GM06990 (cell line): ENCODE results near the gene IGSF23.

Experiments
- DNase-seq: peaks from one replicate; pipeline ENCODE4 v3.0.0-alpha.2; 2011; ENCODE audit not compliant: insufficient read length; ENCODE audit errors: extremely low read depth
- H3K27me3 ChIP-seq: replicated peaks from 2 replicates; pipeline ENCODE4 v1.6.0; 2011; ENCODE audit warnings: low read length; ENCODE audit not compliant: control insufficient read depth, insufficient read depth
- H3K36me3 ChIP-seq: 2 replicates; pipeline ENCODE4 v1.5.1; 2011; ENCODE audit warnings: low read length; ENCODE audit not compliant: control insufficient read depth, insufficient read depth
- H3K4me3 ChIP-seq: replicated peaks from 2 replicates; pipeline ENCODE4 v1.5.1; 2011; ENCODE audit warnings: low read depth, mild to moderate bottlenecking, control low read depth, low read length
- TF ChIP-seq, protein P1 (sequence below): IDR thresholded peaks from 2 replicates; pipeline ENCODE4 v1.5.1; 2011; ENCODE audit warnings: low read length, control low read depth, mild to moderate bottlenecking, inconsistent platforms; ENCODE audit not compliant: insufficient read depth, poor library complexity, severe bottlenecking

Gene IGSF23

DNA sequence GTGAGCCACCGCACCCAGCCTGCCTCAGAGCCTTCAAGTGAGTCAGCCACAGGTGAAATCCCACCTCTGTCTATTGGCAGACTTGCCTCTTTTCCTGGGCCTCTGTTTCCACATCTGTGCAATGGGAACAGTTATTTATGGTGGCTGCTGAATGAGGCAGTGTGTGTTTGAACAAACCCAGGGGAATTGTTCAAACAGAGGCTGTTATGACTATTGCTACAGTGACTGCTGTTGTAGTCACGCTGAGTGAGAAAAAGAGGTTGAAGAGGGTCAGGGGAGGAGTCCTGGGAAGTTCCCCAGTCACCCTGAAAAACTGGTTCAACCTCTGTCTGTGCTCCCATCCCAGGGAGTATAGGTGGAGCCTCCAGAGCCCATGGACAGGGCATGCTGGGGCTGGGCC, 58.0 kb downstream of the IGSF23 start, which contains the start of gene CEACAM19:
TSS of gene CEACAM19 (plus strand) at position 83 of the 400 bp plus-strand sequence. CDS start 450 bp downstream, outside the sequence.
- no peak for DNase-seq
- H3K4me3 ChIP-seq, result no peak within 1 kb of the TSS
- H3K27me3 ChIP-seq, result no peaks in the 10 kb centered on the region
- H3K36me3 ChIP-seq, result no peaks in the 10 kb centered on the region
- TF ChIP-seq, protein P1, sequence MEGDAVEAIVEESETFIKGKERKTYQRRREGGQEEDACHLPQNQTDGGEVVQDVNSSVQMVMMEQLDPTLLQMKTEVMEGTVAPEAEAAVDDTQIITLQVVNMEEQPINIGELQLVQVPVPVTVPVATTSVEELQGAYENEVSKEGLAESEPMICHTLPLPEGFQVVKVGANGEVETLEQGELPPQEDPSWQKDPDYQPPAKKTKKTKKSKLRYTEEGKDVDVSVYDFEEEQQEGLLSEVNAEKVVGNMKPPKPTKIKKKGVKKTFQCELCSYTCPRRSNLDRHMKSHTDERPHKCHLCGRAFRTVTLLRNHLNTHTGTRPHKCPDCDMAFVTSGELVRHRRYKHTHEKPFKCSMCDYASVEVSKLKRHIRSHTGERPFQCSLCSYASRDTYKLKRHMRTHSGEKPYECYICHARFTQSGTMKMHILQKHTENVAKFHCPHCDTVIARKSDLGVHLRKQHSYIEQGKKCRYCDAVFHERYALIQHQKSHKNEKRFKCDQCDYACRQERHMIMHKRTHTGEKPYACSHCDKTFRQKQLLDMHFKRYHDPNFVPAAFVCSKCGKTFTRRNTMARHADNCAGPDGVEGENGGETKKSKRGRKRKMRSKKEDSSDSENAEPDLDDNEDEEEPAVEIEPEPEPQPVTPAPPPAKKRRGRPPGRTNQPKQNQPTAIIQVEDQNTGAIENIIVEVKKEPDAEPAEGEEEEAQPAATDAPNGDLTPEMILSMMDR, result no peak

DNA sequence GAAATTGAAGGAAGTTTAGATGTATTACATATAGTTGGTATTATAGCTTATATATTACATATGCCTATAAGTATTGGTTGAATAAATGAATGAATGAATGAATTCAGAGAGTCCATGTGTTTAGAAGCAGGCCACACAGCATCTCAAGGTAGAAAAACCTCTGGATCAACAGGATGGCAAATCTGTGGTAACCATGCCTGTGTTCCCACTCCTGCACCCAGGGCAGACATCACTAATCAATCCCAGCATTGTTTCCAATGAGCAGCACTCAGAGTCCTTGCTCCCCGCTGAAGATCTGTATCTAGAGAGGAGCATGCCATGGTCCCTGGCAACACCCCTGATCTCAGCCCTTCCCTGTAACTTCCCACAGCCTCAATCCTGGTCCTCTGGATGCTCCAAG, 58.9 kb downstream of the IGSF23 start:
- no peak for DNase-seq
- no peaks in the 10 kb centered on the region for H3K36me3 ChIP-seq
- H3K4me3 ChIP-seq, result no peak overlapping the region
- no peaks in the 10 kb centered on the region for H3K27me3 ChIP-seq
- TF ChIP-seq, protein P1, result no peak

DNA sequence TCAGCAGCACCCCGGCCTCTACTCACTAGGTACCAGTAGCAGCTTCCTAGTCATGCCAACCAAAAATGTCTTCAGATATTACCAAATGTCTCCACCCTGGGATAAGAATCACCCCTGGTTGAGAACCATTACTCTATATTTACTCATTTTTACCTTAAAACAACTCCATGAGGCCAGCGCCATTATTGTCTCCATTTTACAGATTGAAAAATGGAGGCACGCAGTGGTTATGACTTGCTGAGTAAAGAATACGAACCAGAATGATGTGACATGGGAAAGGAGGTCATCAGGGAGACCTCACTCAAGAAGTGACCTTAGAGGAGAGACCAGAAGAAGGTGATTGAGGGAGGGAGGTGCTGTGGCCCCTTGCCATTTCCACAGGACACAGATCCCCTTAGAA, 60.1 kb downstream of the IGSF23 start:
- TF ChIP-seq, protein P1, result no peak
- Histone ChIP-seq H3K36me3 (no peaks in the 10 kb centered on the region), H3K27me3 (no peaks in the 10 kb centered on the region), H3K4me3 (no peak overlapping the region)
- DNase-seq, result no peak

DNA sequence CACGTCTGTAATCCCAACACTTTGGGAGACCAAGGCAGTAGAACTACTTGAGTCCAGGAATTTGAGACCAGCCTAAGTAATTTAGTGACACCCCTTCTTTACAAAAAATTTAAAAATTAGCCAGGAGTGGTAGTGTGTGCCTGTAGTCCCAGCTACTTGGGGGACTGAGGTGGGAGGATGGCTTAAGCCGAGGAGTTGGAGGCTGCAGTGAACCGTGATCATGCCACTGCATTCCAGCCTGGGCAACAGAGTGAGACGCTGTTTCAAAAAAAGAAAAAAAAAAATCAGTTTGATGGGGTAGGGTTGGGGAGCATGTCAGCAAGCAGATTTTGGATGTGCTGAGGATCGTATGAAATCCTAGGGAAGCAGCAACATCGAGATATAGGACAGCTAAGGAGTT, 62.2 kb downstream of the IGSF23 start:
- no peak for DNase-seq
- TF ChIP-seq, protein P1, result no peak
- Histone ChIP-seq H3K36me3 (no peaks in the 10 kb centered on the region), H3K4me3 (no peak overlapping the region), H3K27me3 (no peaks in the 10 kb centered on the region)

DNA sequence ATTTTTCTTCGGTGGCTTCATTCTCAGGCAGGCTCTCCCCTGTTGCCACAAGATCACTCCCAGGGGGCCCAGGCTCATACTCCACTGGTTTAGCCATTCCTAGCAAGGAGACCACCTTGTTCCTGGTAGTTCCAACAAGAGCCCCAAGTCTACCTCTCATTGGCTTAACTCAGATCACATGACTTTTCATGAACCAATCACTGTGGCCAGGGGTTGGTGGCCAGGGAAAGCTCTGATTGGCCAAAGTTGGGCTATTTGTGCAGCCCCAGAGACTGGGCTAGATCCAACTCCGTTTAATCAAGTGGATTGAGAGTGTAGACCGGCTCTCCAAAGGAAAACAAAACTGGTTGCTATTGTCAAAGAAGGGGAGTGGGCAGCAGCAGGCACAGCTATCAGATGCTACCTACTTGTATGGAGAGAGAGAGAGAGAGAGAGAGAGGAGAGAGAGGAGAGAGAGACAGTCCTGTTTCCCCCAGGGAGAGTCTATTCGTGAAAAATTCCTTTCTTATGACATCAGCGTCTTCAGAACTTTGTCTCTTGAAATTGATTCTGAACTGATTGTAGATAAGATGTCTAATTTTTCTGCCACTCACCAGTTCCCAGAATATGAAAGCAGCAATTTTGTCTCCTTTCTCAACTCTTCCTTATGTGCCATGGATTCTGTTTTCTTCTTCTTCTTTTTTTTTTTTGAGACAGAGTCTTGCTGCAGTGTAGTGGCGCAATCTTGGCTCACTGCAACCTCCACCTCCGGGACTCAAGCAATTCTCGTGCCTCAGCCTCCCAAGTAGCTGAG, 63.9 kb downstream of the IGSF23 start:
- TF ChIP-seq, protein P1, result no peak
- Histone ChIP-seq H3K27me3 (no peaks in the 10 kb centered on the region), H3K36me3 (no peaks in the 10 kb centered on the region), H3K4me3 (no peak overlapping the region)
- no peak for DNase-seq
